HEK293 (cell line): ENCODE measurements around the gene LIMK2.

Experiments
- CTCF ChIA-PET: fragments of 350-600 bp; formaldehyde crosslinking; extraction: SDS; loops from one replicate; lab custom pipeline; 2021; ENCODE audit warnings: antibody characterized with exemption; lab: Yijun Ruan, JAX
- POLR2A ChIA-PET: fragments of 300-600 bp; formaldehyde crosslinking; extraction: SDS; loops from one replicate; lab custom pipeline; 2020; ENCODE audit warnings: antibody characterized with exemption, inconsistent platforms; lab: Yijun Ruan, JAX
- H3K27ac ChIP-seq: fragments of 200-500 bp; sonication (Bioruptor generic); 2 replicates; pipeline ENCODE4 v1.5.1; 2014; ENCODE audit warnings: low read depth, low read length, control low read depth, inconsistent platforms; ENCODE audit errors: extremely low read depth
- H3K36me3 ChIP-seq, 2 experiments: fragments of 200-500 bp in 1 of 2; sonication (Bioruptor generic) in 1 of 2; 1 replicate in 1 of 2; 2 replicates in 1 of 2; pipeline ENCODE4 v1.5.1; 2014 to 2017; ENCODE audit warnings: inconsistent platforms in 2 of 2, low read length in 2 of 2; ENCODE audit not compliant: control insufficient read depth in 2 of 2, insufficient read depth in 1 of 2
- H3K4me1 ChIP-seq: fragments of 200-500 bp; sonication (Bioruptor generic); 2 replicates; pipeline ENCODE4 v1.5.1; 2014; ENCODE audit warnings: mild to moderate bottlenecking, low read length, inconsistent platforms; ENCODE audit not compliant: control insufficient read depth, insufficient read depth
- H3K4me3 ChIP-seq: 2 replicates; pipeline ENCODE4 v1.5.1; 2011; ENCODE audit warnings: low read depth, mild to moderate bottlenecking, control low read depth, low read length, moderate library complexity
- H3K9me3 ChIP-seq: fragments of 200-500 bp; sonication (Bioruptor generic); 2 replicates; pipeline ENCODE4 v1.5.1; 2014; ENCODE audit warnings: low read depth, low read length, inconsistent platforms; ENCODE audit not compliant: control insufficient read depth, insufficient read depth
- EGR2 ChIP-seq: fragments of 450-650 bp; formaldehyde crosslinking; IDR thresholded peaks from 2 replicates; pipeline ENCODE4 v1.5.1; 2016; ENCODE audit warnings: low read depth, missing biosample characterization, missing genetic modification characterization
- GLIS1 ChIP-seq: fragments of 450-650 bp; formaldehyde crosslinking; IDR thresholded peaks from 2 replicates; pipeline ENCODE4 v1.5.1; 2016; ENCODE audit warnings: missing biosample characterization, missing genetic modification characterization
- HOXD13 ChIP-seq: sonication (generic); formaldehyde crosslinking; IDR thresholded peaks from 2 replicates; pipeline ENCODE4 v1.8.0; 2022; ENCODE audit warnings: missing genetic modification reagents, borderline replicate concordance
- KLF7 ChIP-seq: fragments of 450-650 bp; formaldehyde crosslinking; IDR thresholded peaks from 2 replicates; pipeline ENCODE4 v1.5.1; 2016; ENCODE audit warnings: missing biosample characterization, missing genetic modification characterization, borderline replicate concordance
- KLF8 ChIP-seq: fragments of 450-650 bp; formaldehyde crosslinking; IDR thresholded peaks from 2 replicates; pipeline ENCODE4 v1.5.1; 2016; ENCODE audit warnings: missing biosample characterization, missing genetic modification characterization
- MZF1 ChIP-seq: fragments of 450-650 bp; formaldehyde crosslinking; IDR thresholded peaks from 2 replicates; pipeline ENCODE4 v1.5.1; 2017; ENCODE audit warnings: missing biosample characterization, missing genetic modification characterization, borderline replicate concordance
- SCRT2 ChIP-seq: fragments of 450-650 bp; formaldehyde crosslinking; IDR thresholded peaks from 2 replicates; pipeline ENCODE4 v1.5.1; 2016; ENCODE audit warnings: missing biosample characterization, missing genetic modification characterization
- ZBTB21 ChIP-seq: fragments of 450-650 bp; formaldehyde crosslinking; IDR thresholded peaks from 2 replicates; pipeline ENCODE4 v1.5.1; 2017; ENCODE audit warnings: missing biosample characterization, missing genetic modification characterization
- ZEB2 ChIP-seq: fragments of 450-650 bp; formaldehyde crosslinking; IDR thresholded peaks from 2 replicates; pipeline ENCODE4 v1.5.1; 2016; ENCODE audit warnings: missing biosample characterization, missing genetic modification characterization
- ZFP37 ChIP-seq: fragments of 450-650 bp; formaldehyde crosslinking; IDR thresholded peaks from 2 replicates; pipeline ENCODE4 v1.5.1; 2016; ENCODE audit warnings: missing biosample characterization, missing genetic modification characterization
- ZNF426 ChIP-seq: fragments of 450-650 bp; formaldehyde crosslinking; IDR thresholded peaks from 2 replicates; pipeline ENCODE4 v1.5.1; 2017; ENCODE audit warnings: missing biosample characterization, missing genetic modification characterization, mild to moderate bottlenecking, inconsistent platforms, moderate library complexity
- ZNF510 ChIP-seq: fragments of 450-650 bp; formaldehyde crosslinking; IDR thresholded peaks from 2 replicates; pipeline ENCODE4 v1.5.1; 2018; ENCODE audit warnings: mild to moderate bottlenecking, missing genetic modification characterization, missing biosample characterization; ENCODE audit not compliant: insufficient replicate concordance
- ZNF549 ChIP-seq: fragments of 450-650 bp; IDR thresholded peaks from 2 replicates; pipeline ENCODE4 v1.5.1; 2018; ENCODE audit warnings: missing biosample characterization, missing genetic modification characterization, mild to moderate bottlenecking, inconsistent platforms, moderate library complexity
- ZNF660 ChIP-seq: fragments of 450-650 bp; IDR thresholded peaks from 2 replicates; pipeline ENCODE4 v1.5.1; 2018; ENCODE audit warnings: missing biosample characterization, mild to moderate bottlenecking, missing genetic modification characterization
- ZNF701 ChIP-seq: fragments of 450-650 bp; formaldehyde crosslinking; IDR thresholded peaks from 2 replicates; pipeline ENCODE4 v1.5.1; 2016; ENCODE audit warnings: missing biosample characterization, missing genetic modification characterization
- ZNF747 ChIP-seq: fragments of 450-650 bp; formaldehyde crosslinking; IDR thresholded peaks from 2 replicates; pipeline ENCODE4 v1.5.1; 2016; ENCODE audit warnings: missing biosample characterization, missing genetic modification characterization
- TF ChIP-seq, protein P1 (sequence below): fragments of 450-650 bp; formaldehyde crosslinking; IDR thresholded peaks from 2 replicates; pipeline ENCODE4 v1.5.1; 2016; ENCODE audit warnings: missing biosample characterization, missing genetic modification characterization
- TF ChIP-seq, protein P2 (sequence below): fragments of 450-650 bp; formaldehyde crosslinking; IDR thresholded peaks from 2 replicates; pipeline ENCODE4 v1.5.1; 2016; ENCODE audit warnings: missing biosample characterization, missing genetic modification characterization
- TF ChIP-seq, protein P3 (sequence below): fragments of 450-650 bp; formaldehyde crosslinking; IDR thresholded peaks from 2 replicates; pipeline ENCODE4 v1.5.1; 2016; ENCODE audit warnings: missing biosample characterization, missing genetic modification characterization, low read depth
- TF ChIP-seq, protein P4 (sequence below): fragments of 450-650 bp; formaldehyde crosslinking; IDR thresholded peaks from 2 replicates; pipeline ENCODE4 v1.5.1; 2016; ENCODE audit warnings: missing biosample characterization, missing genetic modification characterization
- TF ChIP-seq, protein P5 (sequence below): fragments of 450-650 bp; formaldehyde crosslinking; IDR thresholded peaks from 2 replicates; pipeline ENCODE4 v1.5.1; 2016; ENCODE audit warnings: missing biosample characterization, missing genetic modification characterization, low read depth
- TF ChIP-seq, protein P6 (sequence below): fragments of 450-650 bp; formaldehyde crosslinking; IDR thresholded peaks from 2 replicates; pipeline ENCODE4 v1.5.1; 2017; ENCODE audit warnings: missing biosample characterization, mild to moderate bottlenecking, missing genetic modification characterization, moderate library complexity

Gene LIMK2

DNA sequence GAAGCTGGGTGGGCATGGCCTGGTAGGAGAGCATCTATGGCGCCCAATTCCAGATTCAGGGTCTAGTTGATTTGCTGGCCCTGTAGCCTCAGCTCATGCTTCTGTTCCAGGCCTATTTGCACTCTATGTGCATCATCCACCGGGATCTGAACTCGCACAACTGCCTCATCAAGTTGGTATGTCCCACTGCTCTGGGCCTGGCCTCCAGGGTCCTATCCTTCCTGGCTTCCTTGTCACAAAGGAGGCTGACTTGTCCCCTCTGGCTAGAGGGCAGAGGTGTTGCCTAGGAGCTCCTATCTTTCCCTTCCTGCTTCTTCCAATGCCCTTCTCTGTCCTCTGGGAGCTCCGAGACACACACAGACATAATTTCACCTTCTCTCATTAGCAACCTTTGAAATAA, 58.9 kb downstream of the LIMK2 start (continued):
- TF ChIP-seq, protein P1, sequence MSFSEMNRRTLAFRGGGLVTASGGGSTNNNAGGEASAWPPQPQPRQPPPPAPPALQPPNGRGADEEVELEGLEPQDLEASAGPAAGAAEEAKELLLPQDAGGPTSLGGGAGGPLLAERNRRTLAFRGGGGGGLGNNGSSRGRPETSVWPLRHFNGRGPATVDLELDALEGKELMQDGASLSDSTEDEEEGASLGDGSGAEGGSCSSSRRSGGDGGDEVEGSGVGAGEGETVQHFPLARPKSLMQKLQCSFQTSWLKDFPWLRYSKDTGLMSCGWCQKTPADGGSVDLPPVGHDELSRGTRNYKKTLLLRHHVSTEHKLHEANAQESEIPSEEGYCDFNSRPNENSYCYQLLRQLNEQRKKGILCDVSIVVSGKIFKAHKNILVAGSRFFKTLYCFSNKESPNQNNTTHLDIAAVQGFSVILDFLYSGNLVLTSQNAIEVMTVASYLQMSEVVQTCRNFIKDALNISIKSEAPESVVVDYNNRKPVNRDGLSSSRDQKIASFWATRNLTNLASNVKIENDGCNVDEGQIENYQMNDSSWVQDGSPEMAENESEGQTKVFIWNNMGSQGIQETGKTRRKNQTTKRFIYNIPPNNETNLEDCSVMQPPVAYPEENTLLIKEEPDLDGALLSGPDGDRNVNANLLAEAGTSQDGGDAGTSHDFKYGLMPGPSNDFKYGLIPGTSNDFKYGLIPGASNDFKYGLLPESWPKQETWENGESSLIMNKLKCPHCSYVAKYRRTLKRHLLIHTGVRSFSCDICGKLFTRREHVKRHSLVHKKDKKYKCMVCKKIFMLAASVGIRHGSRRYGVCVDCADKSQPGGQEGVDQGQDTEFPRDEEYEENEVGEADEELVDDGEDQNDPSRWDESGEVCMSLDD = no peak
- TF ChIP-seq, protein P2, sequence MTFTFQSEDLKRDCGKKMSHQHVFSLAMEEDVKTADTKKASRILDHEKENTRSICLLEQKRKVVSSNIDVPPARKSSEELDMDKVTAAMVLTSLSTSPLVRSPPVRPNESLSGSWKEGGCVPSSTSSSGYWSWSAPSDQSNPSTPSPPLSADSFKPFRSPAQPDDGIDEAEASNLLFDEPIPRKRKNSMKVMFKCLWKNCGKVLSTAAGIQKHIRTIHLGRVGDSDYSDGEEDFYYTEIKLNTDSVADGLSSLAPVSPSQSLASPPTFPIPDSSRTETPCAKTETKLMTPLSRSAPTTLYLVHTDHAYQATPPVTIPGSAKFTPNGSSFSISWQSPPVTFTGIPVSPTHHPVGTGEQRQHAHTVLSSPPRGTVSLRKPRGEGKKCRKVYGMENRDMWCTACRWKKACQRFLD (tag by site-specific recombination) = no peak

DNA sequence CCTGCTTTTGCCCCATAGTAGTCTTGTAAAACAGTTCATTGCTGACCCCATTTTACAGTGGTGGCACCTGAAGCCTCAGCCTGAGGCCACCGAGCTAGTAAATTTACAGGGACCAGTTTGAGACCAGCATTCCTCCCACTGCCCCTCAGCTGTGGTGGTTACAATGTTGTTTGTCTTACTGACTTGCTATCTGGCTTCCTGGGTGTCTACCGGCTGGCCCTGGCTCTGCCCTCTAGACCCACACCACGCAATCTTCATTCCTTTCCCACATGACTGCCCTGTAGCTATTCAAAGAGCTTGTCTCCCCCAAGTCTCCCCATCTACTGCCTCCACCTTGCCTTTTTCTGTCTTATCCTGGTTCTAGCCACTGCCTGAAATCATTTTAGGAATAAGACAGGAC, 59.4 kb downstream of the LIMK2 start:
- CTCF ChIA-PET = interaction anchor here (0.5 to 6.9 kb wide), 15 partner anchors 9 to 164 kb away, joined by 3 to 117 read pairs (median 22); partner anchors contain the start of genes LIMK2, PIK3IP1 and SELENOM
- POLR2A ChIA-PET = interaction anchor here (1.9 kb wide), 1 partner anchor 19 kb away, joined by 7 read pairs; no protein-coding TSS in a partner anchor
- TF ChIP-seq SCRT2 (tag by site-specific recombination) (no peak), ZFP37 (no peak), ZNF426 (tag by site-specific recombination) (no peak), ZNF747 (tag by site-specific recombination) (no peak), ZEB2 (tag by site-specific recombination) (no peak), ZNF510 (no peak), KLF8 (tag by site-specific recombination) (no peak), ZNF660 (tag by site-specific recombination) (no peak), KLF7 (tag by site-specific recombination) (no peak), GLIS1 (tag by site-specific recombination) (no peak), ZNF549 (tag by site-specific recombination) (no peak), ZBTB21 (tag by site-specific recombination) (no peak), EGR2 (no peak), HOXD13 (no peak), ZNF701 (tag by site-specific recombination) (no peak), MZF1 (tag by site-specific recombination) (no peak)
- TF ChIP-seq, protein P3, sequence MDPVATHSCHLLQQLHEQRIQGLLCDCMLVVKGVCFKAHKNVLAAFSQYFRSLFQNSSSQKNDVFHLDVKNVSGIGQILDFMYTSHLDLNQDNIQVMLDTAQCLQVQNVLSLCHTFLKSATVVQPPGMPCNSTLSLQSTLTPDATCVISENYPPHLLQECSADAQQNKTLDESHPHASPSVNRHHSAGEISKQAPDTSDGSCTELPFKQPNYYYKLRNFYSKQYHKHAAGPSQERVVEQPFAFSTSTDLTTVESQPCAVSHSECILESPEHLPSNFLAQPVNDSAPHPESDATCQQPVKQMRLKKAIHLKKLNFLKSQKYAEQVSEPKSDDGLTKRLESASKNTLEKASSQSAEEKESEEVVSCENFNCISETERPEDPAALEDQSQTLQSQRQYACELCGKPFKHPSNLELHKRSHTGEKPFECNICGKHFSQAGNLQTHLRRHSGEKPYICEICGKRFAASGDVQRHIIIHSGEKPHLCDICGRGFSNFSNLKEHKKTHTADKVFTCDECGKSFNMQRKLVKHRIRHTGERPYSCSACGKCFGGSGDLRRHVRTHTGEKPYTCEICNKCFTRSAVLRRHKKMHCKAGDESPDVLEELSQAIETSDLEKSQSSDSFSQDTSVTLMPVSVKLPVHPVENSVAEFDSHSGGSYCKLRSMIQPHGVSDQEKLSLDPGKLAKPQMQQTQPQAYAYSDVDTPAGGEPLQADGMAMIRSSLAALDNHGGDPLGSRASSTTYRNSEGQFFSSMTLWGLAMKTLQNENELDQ (tag by site-specific recombination) = no peak
- TF ChIP-seq, protein P4, sequence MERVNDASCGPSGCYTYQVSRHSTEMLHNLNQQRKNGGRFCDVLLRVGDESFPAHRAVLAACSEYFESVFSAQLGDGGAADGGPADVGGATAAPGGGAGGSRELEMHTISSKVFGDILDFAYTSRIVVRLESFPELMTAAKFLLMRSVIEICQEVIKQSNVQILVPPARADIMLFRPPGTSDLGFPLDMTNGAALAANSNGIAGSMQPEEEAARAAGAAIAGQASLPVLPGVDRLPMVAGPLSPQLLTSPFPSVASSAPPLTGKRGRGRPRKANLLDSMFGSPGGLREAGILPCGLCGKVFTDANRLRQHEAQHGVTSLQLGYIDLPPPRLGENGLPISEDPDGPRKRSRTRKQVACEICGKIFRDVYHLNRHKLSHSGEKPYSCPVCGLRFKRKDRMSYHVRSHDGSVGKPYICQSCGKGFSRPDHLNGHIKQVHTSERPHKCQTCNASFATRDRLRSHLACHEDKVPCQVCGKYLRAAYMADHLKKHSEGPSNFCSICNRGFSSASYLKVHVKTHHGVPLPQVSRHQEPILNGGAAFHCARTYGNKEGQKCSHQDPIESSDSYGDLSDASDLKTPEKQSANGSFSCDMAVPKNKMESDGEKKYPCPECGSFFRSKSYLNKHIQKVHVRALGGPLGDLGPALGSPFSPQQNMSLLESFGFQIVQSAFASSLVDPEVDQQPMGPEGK (tag by site-specific recombination) = no peak
- TF ChIP-seq, protein P5, sequence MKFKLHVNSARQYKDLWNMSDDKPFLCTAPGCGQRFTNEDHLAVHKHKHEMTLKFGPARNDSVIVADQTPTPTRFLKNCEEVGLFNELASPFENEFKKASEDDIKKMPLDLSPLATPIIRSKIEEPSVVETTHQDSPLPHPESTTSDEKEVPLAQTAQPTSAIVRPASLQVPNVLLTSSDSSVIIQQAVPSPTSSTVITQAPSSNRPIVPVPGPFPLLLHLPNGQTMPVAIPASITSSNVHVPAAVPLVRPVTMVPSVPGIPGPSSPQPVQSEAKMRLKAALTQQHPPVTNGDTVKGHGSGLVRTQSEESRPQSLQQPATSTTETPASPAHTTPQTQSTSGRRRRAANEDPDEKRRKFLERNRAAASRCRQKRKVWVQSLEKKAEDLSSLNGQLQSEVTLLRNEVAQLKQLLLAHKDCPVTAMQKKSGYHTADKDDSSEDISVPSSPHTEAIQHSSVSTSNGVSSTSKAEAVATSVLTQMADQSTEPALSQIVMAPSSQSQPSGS (tag by site-specific recombination) = no peak
- TF ChIP-seq, protein P6, sequence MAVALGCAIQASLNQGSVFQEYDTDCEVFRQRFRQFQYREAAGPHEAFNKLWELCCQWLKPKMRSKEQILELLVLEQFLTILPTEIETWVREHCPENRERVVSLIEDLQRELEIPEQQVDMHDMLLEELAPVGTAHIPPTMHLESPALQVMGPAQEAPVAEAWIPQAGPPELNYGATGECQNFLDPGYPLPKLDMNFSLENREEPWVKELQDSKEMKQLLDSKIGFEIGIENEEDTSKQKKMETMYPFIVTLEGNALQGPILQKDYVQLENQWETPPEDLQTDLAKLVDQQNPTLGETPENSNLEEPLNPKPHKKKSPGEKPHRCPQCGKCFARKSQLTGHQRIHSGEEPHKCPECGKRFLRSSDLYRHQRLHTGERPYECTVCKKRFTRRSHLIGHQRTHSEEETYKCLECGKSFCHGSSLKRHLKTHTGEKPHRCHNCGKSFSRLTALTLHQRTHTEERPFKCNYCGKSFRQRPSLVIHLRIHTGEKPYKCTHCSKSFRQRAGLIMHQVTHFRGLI (tag by site-specific recombination) = no peak
- H3K4me1 ChIP-seq = no peaks in the 10 kb centered on the region
- no peaks in the 10 kb centered on the region for H3K9me3 ChIP-seq
- no peak overlapping the region for H3K4me3 ChIP-seq
- no peak overlapping the region for H3K27ac ChIP-seq
- H3K36me3 ChIP-seq = peaks cover 13 to 84% of the 10 kb centered on the region in 2 experiments
